Endothelial cell of umbilical vein (primary cell): ENCODE results near the gene ZNF37A.

ENCODE experiments used
- FOS ChIP-seq: IDR thresholded peaks from 2 replicates; pipeline ENCODE4 v1.6.1; 2011; ENCODE audit warnings: mild to moderate bottlenecking, low read length, moderate library complexity, borderline replicate concordance; ENCODE audit not compliant: insufficient read depth
- POLR2A ChIP-seq: IDR thresholded peaks from 2 replicates; pipeline ENCODE4 v1.6.1; 2012; ENCODE audit warnings: low read depth, mild to moderate bottlenecking, control low read depth, low read length
- POLR2AphosphoS5 ChIP-seq: IDR thresholded peaks from 2 replicates; pipeline ENCODE4 v1.6.1; 2012; ENCODE audit warnings: low read depth, mild to moderate bottlenecking, control low read depth, low read length, moderate library complexity; ENCODE audit not compliant: insufficient read depth
- TF ChIP-seq, protein P1 (sequence below), 2 donors: IDR thresholded peaks; 1 replicate in 1 of 2; 2 replicates in 1 of 2; pipeline ENCODE4 v1.5.1; 2011; ENCODE audit warnings: low read length in 2 of 2, mild to moderate bottlenecking in 2 of 2, moderate library complexity in 2 of 2, control low read depth in 1 of 2, inconsistent platforms in 1 of 2, low read depth in 1 of 2; ENCODE audit not compliant: insufficient read depth in 1 of 2; ENCODE audit errors: extremely low read depth in 1 of 2
- TF ChIP-seq, protein P2 (sequence below): IDR thresholded peaks from 2 replicates; pipeline ENCODE4 v1.6.1; 2011; ENCODE audit not compliant: insufficient read depth, insufficient read length

DNA sequence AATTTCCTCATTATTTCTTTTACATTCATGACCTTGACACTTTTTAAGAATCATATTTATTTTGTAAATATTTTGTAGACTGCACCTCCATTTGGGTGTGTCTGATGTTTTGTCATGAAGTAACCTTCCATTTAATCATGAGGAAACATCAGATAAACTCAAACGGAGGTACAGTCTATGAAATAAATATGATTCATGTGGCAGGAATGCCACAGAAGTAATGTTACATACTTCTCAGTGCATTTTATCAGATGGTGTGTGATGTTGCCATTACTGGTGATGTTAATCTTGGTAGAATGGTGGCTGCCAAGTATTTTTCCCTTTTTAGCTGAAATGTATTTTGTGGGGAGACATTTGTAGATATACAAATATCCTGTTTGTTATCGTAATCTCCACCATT, 64.9 kb downstream of the ZNF37A start:
- TF ChIP-seq, protein P1, sequence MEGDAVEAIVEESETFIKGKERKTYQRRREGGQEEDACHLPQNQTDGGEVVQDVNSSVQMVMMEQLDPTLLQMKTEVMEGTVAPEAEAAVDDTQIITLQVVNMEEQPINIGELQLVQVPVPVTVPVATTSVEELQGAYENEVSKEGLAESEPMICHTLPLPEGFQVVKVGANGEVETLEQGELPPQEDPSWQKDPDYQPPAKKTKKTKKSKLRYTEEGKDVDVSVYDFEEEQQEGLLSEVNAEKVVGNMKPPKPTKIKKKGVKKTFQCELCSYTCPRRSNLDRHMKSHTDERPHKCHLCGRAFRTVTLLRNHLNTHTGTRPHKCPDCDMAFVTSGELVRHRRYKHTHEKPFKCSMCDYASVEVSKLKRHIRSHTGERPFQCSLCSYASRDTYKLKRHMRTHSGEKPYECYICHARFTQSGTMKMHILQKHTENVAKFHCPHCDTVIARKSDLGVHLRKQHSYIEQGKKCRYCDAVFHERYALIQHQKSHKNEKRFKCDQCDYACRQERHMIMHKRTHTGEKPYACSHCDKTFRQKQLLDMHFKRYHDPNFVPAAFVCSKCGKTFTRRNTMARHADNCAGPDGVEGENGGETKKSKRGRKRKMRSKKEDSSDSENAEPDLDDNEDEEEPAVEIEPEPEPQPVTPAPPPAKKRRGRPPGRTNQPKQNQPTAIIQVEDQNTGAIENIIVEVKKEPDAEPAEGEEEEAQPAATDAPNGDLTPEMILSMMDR (IDR thresholded peaks at IDR 0.05; ENCODE audit: extremely low read depth in 1 of 2, insufficient read depth in 1 of 2, low read depth in 1 of 2, low read length in 2 of 2): no peak
- TF ChIP-seq POLR2AphosphoS5 (no peak), POLR2A (no peak), FOS (no peak)
- TF ChIP-seq, protein P2, sequence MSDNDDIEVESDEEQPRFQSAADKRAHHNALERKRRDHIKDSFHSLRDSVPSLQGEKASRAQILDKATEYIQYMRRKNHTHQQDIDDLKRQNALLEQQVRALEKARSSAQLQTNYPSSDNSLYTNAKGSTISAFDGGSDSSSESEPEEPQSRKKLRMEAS: no peak
